AG10803 (cell line): Measurements from ENCODE around the gene TRAT1.

Source experiments
- DNase-seq: peaks from one replicate; pipeline ENCODE4 v3.0.0; 2010; ENCODE audit warnings: low read depth
- H3K4me3 ChIP-seq: 2 replicates; pipeline ENCODE4 v1.5.1; 2011; ENCODE audit warnings: mild to moderate bottlenecking, low read length, control low read depth
- CTCF ChIP-seq: conservative IDR thresholded peaks from 2 replicates; pipeline ENCODE4 v1.5.1; 2011; ENCODE audit warnings: mild to moderate bottlenecking, low read length, control low read depth, inconsistent platforms

TRAT1 gene

GRCh38 chr3:108822123-108822897 is at the start of gene TRAT1:
Gene TRAT1, plus strand, starts transcription at chr3:108822786. Its CDS starts 142 bp downstream, at chr3:108822928.
- no peak within 1 kb of the TSS for H3K4me3 ChIP-seq
- no peak for TF ChIP-seq CTCF
- DNase-seq = no peak

GRCh38 chr3:108775649-108776048 is 46.9 kb upstream of the TRAT1 start:
- no peak for TF ChIP-seq CTCF

GRCh38 chr3:108779496-108779895 is 43.1 kb upstream of the TRAT1 start:
- H3K4me3 ChIP-seq = no peak overlapping the region
- DNase-seq = no peak
- TF ChIP-seq CTCF = no peak

More at GRCh38 chr3:108775649-108776048, 46.9 kb upstream of the TRAT1 start:
- no peak overlapping the region for H3K4me3 ChIP-seq
- no peak for DNase-seq

DNA sequence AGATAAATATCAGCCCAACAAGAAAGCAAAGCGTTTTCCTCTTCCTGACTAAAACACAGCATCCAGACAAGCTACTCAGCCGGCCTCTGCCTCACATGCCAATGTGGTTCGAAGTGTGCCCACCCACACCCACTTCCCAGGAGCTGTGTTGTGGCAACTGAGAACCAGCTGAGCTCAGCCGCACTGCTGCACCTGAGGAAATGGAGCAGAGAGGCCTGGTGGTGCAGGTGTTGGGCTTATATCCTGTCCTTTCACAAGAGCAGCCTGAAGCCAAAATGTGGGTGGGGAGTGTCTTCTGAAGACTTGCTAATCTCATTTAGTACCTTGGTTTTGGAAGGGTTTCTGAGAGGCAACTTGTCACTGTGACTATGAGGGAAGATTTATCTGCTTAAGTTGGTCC is 42.4 kb upstream of the TRAT1 start:
- no peak for DNase-seq
- no peak for TF ChIP-seq CTCF
- no peak overlapping the region for H3K4me3 ChIP-seq

DNA sequence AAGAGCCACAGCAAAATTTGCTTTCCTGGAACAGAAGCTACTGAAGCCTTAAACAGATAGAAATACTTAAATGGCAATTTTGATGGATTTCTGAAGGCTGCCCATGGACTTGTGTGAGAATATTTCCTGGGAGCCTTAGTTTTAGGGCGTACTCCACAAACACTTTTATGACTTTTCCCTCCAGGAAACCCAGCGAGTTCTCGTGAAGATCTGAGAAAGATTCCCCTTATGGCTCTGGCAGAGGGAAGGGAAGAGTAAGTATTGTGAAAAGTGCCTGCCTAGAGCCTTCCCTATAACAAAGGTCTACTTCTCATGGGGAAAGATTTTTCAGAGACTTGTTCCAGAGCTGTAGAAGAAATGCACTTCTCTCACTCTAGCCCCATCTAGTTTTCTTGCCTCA is 31.1 kb upstream of the TRAT1 start:
- H3K4me3 ChIP-seq = no peak overlapping the region
- no peak for TF ChIP-seq CTCF
- DNase-seq = no peak

DNA sequence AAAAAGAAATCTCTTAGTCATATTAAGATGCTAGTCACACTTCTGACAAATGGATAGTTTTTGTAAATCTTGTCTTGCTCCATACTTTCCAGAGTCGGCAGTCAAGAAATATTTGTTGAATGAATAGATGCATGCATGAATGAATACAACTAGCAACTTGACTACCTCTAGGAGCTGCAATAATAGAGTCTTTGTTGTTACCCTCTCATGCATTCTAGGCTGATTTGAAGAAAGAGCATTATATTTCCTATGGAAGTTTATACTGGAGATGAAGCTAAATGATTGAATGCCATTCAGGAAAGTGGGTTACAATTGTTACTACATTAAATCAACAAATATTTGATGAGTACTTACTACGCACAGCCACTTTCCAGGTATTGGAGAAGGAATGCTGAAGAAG is 18.1 kb upstream of the TRAT1 start:
- no peak overlapping the region for H3K4me3 ChIP-seq
- TF ChIP-seq CTCF = no peak
- no peak for DNase-seq

DNA sequence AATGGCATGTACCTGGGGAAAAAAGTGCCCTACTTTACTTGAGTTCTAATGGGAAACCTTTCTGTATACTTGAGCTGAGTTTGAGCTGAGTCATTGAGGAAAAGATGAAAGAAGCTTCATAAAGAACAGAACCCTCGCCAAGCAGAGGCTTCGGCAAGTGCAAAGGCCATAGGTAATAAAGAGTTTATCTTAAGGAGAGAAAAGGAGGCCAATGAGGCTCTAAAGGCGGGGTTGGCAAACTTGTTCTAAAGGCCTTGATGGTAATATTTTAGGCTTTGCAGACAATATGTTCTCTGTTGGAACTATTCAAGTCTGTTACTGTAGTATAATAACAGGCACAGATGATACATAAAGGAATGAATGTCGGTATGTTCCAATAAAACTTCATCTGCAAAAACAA is 17.6 kb upstream of the TRAT1 start:
- no peak overlapping the region for H3K4me3 ChIP-seq
- TF ChIP-seq CTCF = no peak
- DNase-seq = no peak
